Measurements from ENCODE around the gene STN1. TPM values are rescaled to one million over a fixed set of nuclear protein-coding genes. Genes with fewer than 3 reads are reported as not detected.

The STN1 gene
- total and polyA plus RNA-seq, 2 experiments from 2014 or later, result 20.5 to 20.8 TPM

GRCh38 chr10:103843854-103844570, 74.0 kb downstream of the STN1 start:
- Histone ChIP-seq H3K79me2 (ENCODE audit: insufficient read depth) (peaks cover 73% of the 10 kb centered on the region), H3K9ac (peak overlapping the region; percentile 74), H3K9me2 (ENCODE audit: insufficient read depth) (no peaks in the 10 kb centered on the region), H2AFZ (peak overlapping the region; percentile 44; the same call in 1 of the 2 replicates), H3K36me3 (ENCODE audit: low read depth) (no peaks in the 10 kb centered on the region), H3K4me1 (ENCODE audit: insufficient read depth) (peaks cover 24% of the 10 kb centered on the region), H3K4me2 (ENCODE audit: unreplicated experiment) (peak overlapping the region; percentile 58), H3K27me3 (replicated peaks; ENCODE audit: insufficient read depth) (no peaks in the 10 kb centered on the region), H3K9me3 (ENCODE audit: low read depth) (no peaks in the 10 kb centered on the region), H4K20me1 (ENCODE audit: insufficient read depth) (no peaks in the 10 kb centered on the region), H3K27ac (peak overlapping the region; percentile 89), H3F3A (ENCODE audit: insufficient read depth) (peaks cover 35% of the 10 kb centered on the region), H3K4me3 (no peak overlapping the region)
- in situ Hi-C loops (cut with MboI), result no loop called here
- WGBS, 2 experiments (ENCODE audit: low coverage in 1 of 2, low lambda C conversion rate in 2 of 2, missing lambda C conversion rate in 2 of 2), result 9 to 11% methylated on average over 6 of the region's 6 CpGs
- TF ChIP-seq EZH2 (IDR thresholded peaks at IDR 0.05; ENCODE audit: insufficient read depth, poor library complexity, severe bottlenecking), result no peak
- no peak for TF ChIP-seq EZH2phosphoT487 (IDR thresholded peaks at IDR 0.05; ENCODE audit: insufficient read depth, low read depth)
- DNase-seq, result peak; percentile 87

- Histone ChIP-seq H3K4me2 (ENCODE audit: unreplicated experiment) (peak overlapping the region; percentile 58), H3K4me1 (ENCODE audit: insufficient read depth) (peaks cover 23% of the 10 kb centered on the region), H3F3A (ENCODE audit: insufficient read depth) (peaks cover 27% of the 10 kb centered on the region), H2AFZ (no peak overlapping the region), H3K9ac (peak overlapping the region; percentile 74; the same call in 1 of the 2 replicates), H3K9me3 (ENCODE audit: low read depth) (no peaks in the 10 kb centered on the region), H3K27me3 (replicated peaks; ENCODE audit: insufficient read depth) (no peaks in the 10 kb centered on the region), H4K20me1 (ENCODE audit: insufficient read depth) (no peaks in the 10 kb centered on the region), H3K36me3 (ENCODE audit: low read depth) (no peaks in the 10 kb centered on the region), H3K4me3 (no peak overlapping the region), H3K27ac (peak overlapping the region; percentile 89), H3K79me2 (ENCODE audit: insufficient read depth) (peaks cover 82% of the 10 kb centered on the region), H3K9me2 (ENCODE audit: insufficient read depth) (no peaks in the 10 kb centered on the region)
- WGBS, 2 experiments (ENCODE audit: low coverage in 1 of 2, low lambda C conversion rate in 2 of 2, missing lambda C conversion rate in 2 of 2), result 90 to 93% methylated on average over 3 of the region's 3 CpGs
- no peak for DNase-seq
- TF ChIP-seq EZH2phosphoT487 (IDR thresholded peaks at IDR 0.05; ENCODE audit: insufficient read depth, low read depth), result no peak
- no peak for TF ChIP-seq EZH2 (IDR thresholded peaks at IDR 0.05; ENCODE audit: insufficient read depth, poor library complexity, severe bottlenecking)
- in situ Hi-C loops (cut with MboI), result no loop called here
Observed at GRCh38 chr10:103843045-103843444, 74.9 kb downstream of the STN1 start.

GRCh38 chr10:103842605-103843004, 75.4 kb downstream of the STN1 start:
- peaks cover 87% of the 10 kb centered on the region for H3K79me2 ChIP-seq (ENCODE audit: insufficient read depth)
- in situ Hi-C loops (cut with MboI), result no loop called here

GRCh38 chr10:103841519-103841918, 76.5 kb downstream of the STN1 start:
- H3K9me2 ChIP-seq (ENCODE audit: insufficient read depth), result no peaks in the 10 kb centered on the region
- H3K36me3 ChIP-seq (ENCODE audit: low read depth), result no peaks in the 10 kb centered on the region
- H3K79me2 ChIP-seq (ENCODE audit: insufficient read depth), result peaks cover 88% of the 10 kb centered on the region
- H3K4me1 ChIP-seq (ENCODE audit: insufficient read depth), result peaks cover 23% of the 10 kb centered on the region
- no peak for DNase-seq
- H4K20me1 ChIP-seq (ENCODE audit: insufficient read depth), result no peaks in the 10 kb centered on the region
- 92 to 96% methylated on average over 6 to 7 of the region's 7 CpGs for WGBS, 2 experiments (ENCODE audit: low coverage in 1 of 2, low lambda C conversion rate in 2 of 2, missing lambda C conversion rate in 2 of 2)
- no peak overlapping the region for H3K4me3 ChIP-seq
- peaks cover 26% of the 10 kb centered on the region for H3F3A ChIP-seq (ENCODE audit: insufficient read depth)
- H3K27me3 ChIP-seq (replicated peaks; ENCODE audit: insufficient read depth), result no peaks in the 10 kb centered on the region
- H3K4me2 ChIP-seq (ENCODE audit: unreplicated experiment), result no peak overlapping the region
- TF ChIP-seq EZH2phosphoT487 (IDR thresholded peaks at IDR 0.05; ENCODE audit: insufficient read depth, low read depth) (no peak), EZH2 (IDR thresholded peaks at IDR 0.05; ENCODE audit: insufficient read depth, poor library complexity, severe bottlenecking) (no peak)
- in situ Hi-C loops (cut with MboI), result no loop called here
- no peak overlapping the region for H3K27ac ChIP-seq
- no peak overlapping the region for H3K9ac ChIP-seq
- H2AFZ ChIP-seq, result no peak overlapping the region
- H3K9me3 ChIP-seq (ENCODE audit: low read depth), result no peaks in the 10 kb centered on the region

More at GRCh38 chr10:103842605-103843004, 75.4 kb downstream of the STN1 start:
- WGBS, 2 experiments (ENCODE audit: low coverage in 1 of 2, low lambda C conversion rate in 2 of 2, missing lambda C conversion rate in 2 of 2), result 56 to 67% methylated on average over 6 to 7 of the region's 7 CpGs
- Histone ChIP-seq H3K9ac (no peak overlapping the region), H3K4me1 (ENCODE audit: insufficient read depth) (peaks cover 23% of the 10 kb centered on the region), H3K4me3 (no peak overlapping the region), H4K20me1 (ENCODE audit: insufficient read depth) (no peaks in the 10 kb centered on the region), H3K4me2 (ENCODE audit: unreplicated experiment) (no peak overlapping the region), H3K27me3 (replicated peaks; ENCODE audit: insufficient read depth) (no peaks in the 10 kb centered on the region), H2AFZ (no peak overlapping the region), H3K9me2 (ENCODE audit: insufficient read depth) (no peaks in the 10 kb centered on the region), H3F3A (ENCODE audit: insufficient read depth) (peaks cover 26% of the 10 kb centered on the region), H3K36me3 (ENCODE audit: low read depth) (no peaks in the 10 kb centered on the region), H3K27ac (no peak overlapping the region), H3K9me3 (ENCODE audit: low read depth) (no peaks in the 10 kb centered on the region)
- no peak for DNase-seq
- TF ChIP-seq EZH2phosphoT487 (IDR thresholded peaks at IDR 0.05; ENCODE audit: insufficient read depth, low read depth), result no peak
- TF ChIP-seq EZH2 (IDR thresholded peaks at IDR 0.05; ENCODE audit: insufficient read depth, poor library complexity, severe bottlenecking), result no peak

Measured in GM23248 (cell line).